Measurements from ENCODE around the gene PPP1R14B.

The PPP1R14B gene

GRCh38 chr11:64284962-64285884 is 38.5 kb upstream of the PPP1R14B start, which contains the start of gene GPR137:
GPR137 (plus strand) TSS chr11:64285848; CDS start chr11:64286525, 677 bp downstream.
- peak within 1 kb of the TSS; percentile 96 for H3K27ac Mint-ChIP-seq
- no peaks in the 10 kb centered on the region for H3K9me3 Mint-ChIP-seq
- H3K27me3 Mint-ChIP-seq, result no peaks in the 10 kb centered on the region
- H3K36me3 Mint-ChIP-seq, result no peaks in the 10 kb centered on the region
- H3K4me3 Mint-ChIP-seq, result peak within 1 kb of the TSS; percentile 88
- H3K4me1 Mint-ChIP-seq, result peaks cover 20% of the 10 kb centered on the region

DNA sequence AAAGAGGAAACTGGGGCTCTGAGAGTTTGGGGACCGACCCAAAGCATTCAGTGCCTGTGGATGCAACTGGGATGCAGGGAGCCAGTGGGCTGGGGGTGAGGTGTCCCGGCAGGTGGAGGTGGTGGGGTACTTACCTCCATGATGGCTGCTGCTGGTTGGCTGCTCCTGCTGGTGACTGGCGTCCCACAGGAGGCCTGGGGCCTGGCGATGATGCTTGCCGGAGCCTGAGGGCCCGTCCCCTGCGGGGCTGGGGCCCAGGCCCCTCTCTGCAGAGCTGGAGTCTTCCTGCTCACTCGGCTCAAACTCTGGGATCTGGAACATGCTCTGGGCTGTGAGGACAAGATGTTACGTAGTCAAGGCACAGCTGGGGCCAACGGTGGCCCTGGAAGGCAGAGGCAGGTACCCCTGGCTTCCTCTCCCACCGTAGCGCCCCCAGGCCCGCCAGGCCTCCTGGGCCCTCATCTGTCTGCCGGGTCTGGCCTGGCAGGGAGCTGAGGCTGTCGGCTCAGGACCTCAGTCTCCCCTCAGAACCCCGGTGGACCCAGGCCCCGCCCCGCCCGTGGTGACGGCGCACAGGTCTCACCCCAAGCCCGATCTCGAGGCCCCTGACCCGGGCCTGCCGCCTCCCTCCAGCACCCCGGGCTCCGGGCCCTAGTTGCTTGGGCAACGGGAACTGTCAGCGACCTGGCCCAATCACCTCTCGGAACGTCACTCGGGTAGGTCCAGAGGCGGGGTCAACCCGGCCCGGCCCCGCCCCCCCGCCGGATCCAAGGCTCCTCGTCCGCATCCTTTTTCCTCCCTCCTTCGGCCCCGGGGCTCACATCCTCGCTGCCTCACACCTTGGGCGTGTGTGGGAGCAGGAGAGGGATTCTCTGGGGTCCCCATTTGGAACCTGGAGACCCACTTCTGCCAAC is 37.6 kb upstream of the PPP1R14B start, which contains the start of gene BAD:
BAD (minus strand) TSS at position 618 of the 914 bp plus-strand sequence; CDS start at position 321, 297 bp downstream.
- H3K9me3 Mint-ChIP-seq, result no peaks in the 10 kb centered on the region
- H3K36me3 Mint-ChIP-seq, result no peaks in the 10 kb centered on the region
- H3K27ac Mint-ChIP-seq, result peak within 1 kb of the TSS; percentile 96
- H3K4me3 Mint-ChIP-seq, result peak within 1 kb of the TSS; percentile 88
- H3K4me1 Mint-ChIP-seq, result peaks cover 20% of the 10 kb centered on the region
- H3K27me3 Mint-ChIP-seq, result no peaks in the 10 kb centered on the region

DNA sequence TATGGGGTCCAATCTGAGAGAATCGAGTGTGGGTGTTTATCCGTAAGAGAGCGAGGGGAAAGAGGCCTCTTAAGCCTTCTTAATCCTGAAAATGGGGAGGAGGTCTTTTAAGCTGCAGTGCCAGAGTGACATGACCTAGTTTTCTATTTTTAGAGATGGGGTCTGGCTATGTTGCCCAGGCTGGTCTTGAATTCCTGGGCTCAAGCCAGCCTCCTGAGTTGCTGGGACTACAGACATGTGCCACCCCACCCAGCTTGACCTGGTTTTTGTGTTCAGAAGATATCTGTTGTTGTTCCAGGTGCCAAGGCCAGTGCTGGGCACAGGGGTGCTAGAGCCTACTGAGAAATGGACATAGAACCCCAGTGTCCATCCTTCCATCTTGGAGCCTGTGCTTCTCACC is 36.3 kb upstream of the PPP1R14B start:
- Mint-ChIP-seq H3K4me1 (peaks cover 20% of the 10 kb centered on the region), H3K9me3 (no peaks in the 10 kb centered on the region), H3K4me3 (peak overlapping the region; percentile 19), H3K27me3 (no peaks in the 10 kb centered on the region), H3K36me3 (peaks cover 2% of the 10 kb centered on the region), H3K27ac (no peak overlapping the region)

DNA sequence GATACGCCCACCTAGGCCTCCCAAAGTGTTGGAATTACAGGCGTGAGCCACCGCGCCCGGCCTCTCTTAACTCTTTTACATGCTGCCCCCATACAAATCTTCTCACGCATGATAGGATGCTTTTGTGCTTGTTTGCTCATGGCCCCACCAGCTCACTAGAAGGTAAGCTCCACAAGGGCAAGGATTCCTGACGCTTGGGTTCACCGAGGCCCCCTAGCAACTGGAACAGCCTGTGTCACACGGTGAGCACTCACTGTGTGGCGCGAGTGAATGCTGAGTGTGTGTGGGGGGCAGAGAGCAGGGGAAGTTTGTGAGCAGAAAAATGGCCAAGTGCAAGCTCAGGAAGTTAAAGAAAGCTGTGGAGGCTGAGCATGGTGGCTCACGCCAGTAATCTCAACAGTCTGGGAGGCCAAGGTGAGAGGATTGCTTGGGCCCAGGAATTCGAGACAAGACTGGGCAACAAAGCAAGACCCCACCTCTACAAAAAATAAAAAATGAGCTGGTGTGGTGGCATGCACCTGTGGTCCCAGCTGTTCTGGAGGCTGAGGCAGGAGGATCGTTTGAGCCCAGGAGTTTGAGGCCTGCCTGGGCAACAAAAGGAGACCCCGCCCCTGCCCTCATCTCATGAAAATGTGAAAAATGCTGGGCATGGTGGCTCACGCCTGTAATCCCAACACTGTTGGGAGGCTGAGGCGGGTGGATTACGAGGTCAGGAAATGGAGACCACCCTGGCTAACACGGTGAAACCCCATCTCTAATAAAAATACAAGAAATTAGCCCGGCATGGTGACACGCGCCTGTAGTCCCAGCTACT is 35.4 kb upstream of the PPP1R14B start:
- Mint-ChIP-seq H3K27ac (no peak overlapping the region), H3K36me3 (peaks cover 2% of the 10 kb centered on the region), H3K9me3 (no peaks in the 10 kb centered on the region), H3K4me1 (peaks cover 20% of the 10 kb centered on the region), H3K4me3 (no peak overlapping the region), H3K27me3 (no peaks in the 10 kb centered on the region)

DNA sequence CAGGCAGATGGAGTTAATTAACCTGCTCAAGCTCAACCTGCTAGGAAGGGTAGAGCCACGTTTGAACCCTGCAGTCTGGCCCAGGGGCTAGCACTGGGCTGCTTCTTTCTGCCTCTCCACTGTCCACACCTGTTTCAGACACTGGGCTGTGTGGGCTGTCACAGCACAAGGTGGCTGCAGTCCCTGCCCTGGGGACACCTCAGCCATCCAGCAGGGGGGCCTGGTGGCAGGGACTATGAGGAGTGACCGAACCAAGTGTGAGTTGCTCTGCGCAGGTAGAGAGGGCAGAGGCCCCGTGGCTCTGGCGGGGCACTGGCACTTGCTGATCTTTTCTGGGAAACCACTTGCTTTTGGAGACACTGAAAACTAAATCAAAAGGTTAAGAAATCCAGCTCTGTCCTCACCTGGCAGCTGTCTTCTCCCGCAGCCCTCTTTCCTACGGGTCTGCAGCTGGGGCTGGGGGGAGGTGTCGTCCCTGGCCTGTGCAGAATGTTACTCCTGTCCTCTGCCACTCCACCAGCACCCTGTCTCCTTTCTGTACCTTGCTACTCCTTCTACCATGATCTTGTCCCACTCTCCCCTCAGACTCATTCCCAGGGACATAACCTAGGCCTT is 31.9 kb upstream of the PPP1R14B start:
- Mint-ChIP-seq H3K27me3 (no peaks in the 10 kb centered on the region), H3K4me1 (peaks cover 8% of the 10 kb centered on the region), H3K36me3 (peaks cover 2% of the 10 kb centered on the region), H3K27ac (peak overlapping the region; percentile 21), H3K4me3 (no peak overlapping the region), H3K9me3 (no peaks in the 10 kb centered on the region)

GRCh38 chr11:64276653-64277431 is 30.1 kb upstream of the PPP1R14B start:
- Mint-ChIP-seq H3K27me3 (no peaks in the 10 kb centered on the region), H3K27ac (no peak overlapping the region), H3K4me3 (no peak overlapping the region)

GRCh38 chr11:64275841-64276240 is 29.1 kb upstream of the PPP1R14B start:
- Mint-ChIP-seq H3K4me3 (no peak overlapping the region), H3K36me3 (peaks cover 2% of the 10 kb centered on the region), H3K9me3 (no peaks in the 10 kb centered on the region), H3K4me1 (no peaks in the 10 kb centered on the region), H3K27me3 (no peaks in the 10 kb centered on the region), H3K27ac (no peak overlapping the region)

More at GRCh38 chr11:64276653-64277431, 30.1 kb upstream of the PPP1R14B start:
- Mint-ChIP-seq H3K4me1 (no peaks in the 10 kb centered on the region), H3K36me3 (peaks cover 2% of the 10 kb centered on the region), H3K9me3 (no peaks in the 10 kb centered on the region)

DNA sequence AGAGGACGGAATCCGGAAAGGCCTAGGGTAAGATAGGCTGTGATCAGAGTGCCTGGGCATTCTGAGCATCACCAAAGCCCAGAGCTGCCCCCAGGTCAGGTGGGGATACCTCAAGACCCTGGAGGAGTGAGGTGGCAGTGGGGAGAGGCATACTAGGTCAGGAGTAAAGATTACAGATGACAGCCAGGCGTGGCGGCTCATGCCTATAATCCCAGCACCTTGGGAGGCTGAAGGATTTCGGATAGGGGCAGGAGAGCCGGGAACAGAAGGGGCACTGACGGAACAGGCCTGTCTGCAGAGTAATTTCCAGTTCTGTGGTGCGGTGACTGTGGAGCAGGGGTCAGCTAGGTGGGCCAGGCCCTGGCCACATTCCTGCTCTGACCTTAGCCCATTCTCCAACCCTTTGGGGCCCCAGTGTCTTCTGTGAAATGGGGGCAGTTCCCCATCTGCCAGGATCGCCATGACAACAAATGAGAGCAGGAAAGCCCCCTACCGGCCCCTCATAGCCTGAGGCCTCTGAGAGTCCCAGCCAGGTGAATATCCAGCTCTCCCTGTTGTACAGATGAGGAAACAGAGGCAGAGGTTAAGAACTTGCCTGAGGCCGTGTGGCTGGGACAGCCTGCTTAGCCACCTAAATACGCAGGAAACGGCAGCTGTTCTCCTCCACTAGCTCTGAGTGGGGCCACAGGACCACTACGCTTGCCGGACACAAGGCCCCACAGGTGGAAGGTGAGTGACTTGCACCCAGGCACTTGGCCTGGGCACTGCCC is 28.5 kb upstream of the PPP1R14B start:
- H3K36me3 Mint-ChIP-seq, result peaks cover 2% of the 10 kb centered on the region
- H3K9me3 Mint-ChIP-seq, result no peaks in the 10 kb centered on the region
- H3K27me3 Mint-ChIP-seq, result no peaks in the 10 kb centered on the region
- no peak overlapping the region for H3K27ac Mint-ChIP-seq
- no peaks in the 10 kb centered on the region for H3K4me1 Mint-ChIP-seq
- no peak overlapping the region for H3K4me3 Mint-ChIP-seq

GRCh38 chr11:64269540-64270220 is 22.9 kb upstream of the PPP1R14B start:
- Mint-ChIP-seq H3K4me1 (peaks cover 13% of the 10 kb centered on the region), H3K36me3 (no peaks in the 10 kb centered on the region), H3K9me3 (no peaks in the 10 kb centered on the region), H3K27ac (peak overlapping the region; percentile 97), H3K4me3 (peak overlapping the region; percentile 97), H3K27me3 (no peaks in the 10 kb centered on the region)

- H3K9me3 Mint-ChIP-seq, result no peaks in the 10 kb centered on the region
- peak overlapping the region; percentile 97 for H3K4me3 Mint-ChIP-seq
- H3K36me3 Mint-ChIP-seq, result no peaks in the 10 kb centered on the region
- no peaks in the 10 kb centered on the region for H3K27me3 Mint-ChIP-seq
- peak overlapping the region; percentile 94 for H3K27ac Mint-ChIP-seq
- peaks cover 13% of the 10 kb centered on the region for H3K4me1 Mint-ChIP-seq
Observed at GRCh38 chr11:64268893-64269539, 22.3 kb upstream of the PPP1R14B start.

DNA sequence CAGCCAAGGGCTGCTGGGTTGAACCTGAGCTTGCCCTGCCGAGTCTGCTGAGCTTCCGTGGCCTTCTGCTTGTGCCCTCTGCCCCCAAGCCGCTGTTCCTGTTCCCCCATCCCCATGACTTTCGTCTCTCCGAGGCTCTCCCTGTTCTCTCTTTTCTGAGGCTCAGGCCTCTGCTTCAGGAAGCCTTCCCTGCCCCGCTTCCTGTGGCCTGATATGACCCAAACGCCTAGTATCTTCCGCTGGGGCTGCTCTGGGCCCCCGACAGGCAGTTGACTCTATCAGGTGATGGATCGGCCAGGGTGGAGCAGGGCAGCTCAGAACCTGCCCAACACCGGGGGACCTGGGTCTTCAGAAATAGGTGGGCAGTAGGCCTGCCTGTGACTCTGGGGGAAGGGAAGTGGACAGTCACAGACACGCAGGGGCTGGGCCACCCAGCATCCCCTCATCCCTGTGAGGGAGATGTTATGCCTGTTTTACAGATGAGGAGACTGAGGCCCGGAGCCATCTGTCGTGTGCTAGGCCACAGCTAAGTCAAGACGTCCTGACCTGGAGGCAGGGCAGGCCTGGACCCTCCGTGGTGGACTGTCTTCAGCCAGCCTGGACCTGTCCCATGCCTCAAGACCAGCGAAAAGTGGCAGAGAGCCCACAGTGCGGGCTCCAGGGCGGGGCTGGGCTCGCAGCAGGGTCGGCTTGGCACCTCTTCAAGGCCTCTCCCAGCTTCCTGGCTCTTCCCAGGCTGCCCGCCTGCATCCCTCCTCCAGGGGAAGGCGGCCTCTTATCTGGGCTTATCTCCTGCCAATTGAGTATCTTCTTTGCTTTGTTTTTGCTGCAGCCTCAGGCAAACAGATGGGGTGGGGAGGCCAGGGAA is 21.5 kb upstream of the PPP1R14B start:
- H3K27ac Mint-ChIP-seq, result peak overlapping the region; percentile 94
- H3K9me3 Mint-ChIP-seq, result no peaks in the 10 kb centered on the region
- H3K27me3 Mint-ChIP-seq, result no peaks in the 10 kb centered on the region
- H3K4me1 Mint-ChIP-seq, result peaks cover 13% of the 10 kb centered on the region
- peak overlapping the region; percentile 97 for H3K4me3 Mint-ChIP-seq
- H3K36me3 Mint-ChIP-seq, result no peaks in the 10 kb centered on the region

Data from activated naive CD4-positive, alpha-beta T cell treated with anti-CD3 and anti-CD28 coated beads, Interleukin-2, amount 50 U/mL, for 24 hours (primary cell).